Measurements from ENCODE around the gene ERI2.
A peak's percentile ranks its signal among the peaks of the same experiment; 100 is the strongest.

The ERI2 gene, protein sequence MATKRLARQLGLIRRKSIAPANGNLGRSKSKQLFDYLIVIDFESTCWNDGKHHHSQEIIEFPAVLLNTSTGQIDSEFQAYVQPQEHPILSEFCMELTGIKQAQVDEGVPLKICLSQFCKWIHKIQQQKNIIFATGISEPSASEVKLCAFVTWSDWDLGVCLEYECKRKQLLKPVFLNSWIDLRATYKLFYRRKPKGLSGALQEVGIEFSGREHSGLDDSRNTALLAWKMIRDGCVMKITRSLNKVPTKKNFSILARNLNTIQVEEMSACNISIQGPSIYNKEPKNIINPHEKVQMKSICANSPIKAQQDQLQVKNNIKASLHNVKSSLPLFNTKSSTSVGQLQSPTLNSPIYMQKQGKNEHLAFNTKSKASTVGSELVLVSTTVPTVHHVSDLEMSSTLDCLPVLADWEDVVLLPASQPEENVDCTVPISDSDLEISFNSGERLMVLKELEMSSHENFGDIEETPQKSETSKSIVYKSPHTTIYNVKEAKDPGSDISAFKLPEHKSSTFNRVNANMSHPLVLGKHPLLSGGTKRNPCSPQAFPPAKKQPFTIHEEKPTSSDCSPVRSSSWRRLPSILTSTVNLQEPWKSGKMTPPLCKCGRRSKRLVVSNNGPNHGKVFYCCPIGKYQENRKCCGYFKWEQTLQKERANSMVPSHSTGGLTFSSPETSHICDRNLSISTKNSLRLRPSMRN

GRCh38 chr16:20806168-20807050 is at the start of gene ERI2, which contains the start of gene REXO5:
TSS of gene ERI2 (minus strand) at chr16:20806472. CDS start at chr16:20806430, 42 bp downstream.
TSS of gene REXO5 (plus strand) at chr16:20806527. CDS start at chr16:20806954, 427 bp downstream.
- DNase-seq = peak; percentile 84

DNA sequence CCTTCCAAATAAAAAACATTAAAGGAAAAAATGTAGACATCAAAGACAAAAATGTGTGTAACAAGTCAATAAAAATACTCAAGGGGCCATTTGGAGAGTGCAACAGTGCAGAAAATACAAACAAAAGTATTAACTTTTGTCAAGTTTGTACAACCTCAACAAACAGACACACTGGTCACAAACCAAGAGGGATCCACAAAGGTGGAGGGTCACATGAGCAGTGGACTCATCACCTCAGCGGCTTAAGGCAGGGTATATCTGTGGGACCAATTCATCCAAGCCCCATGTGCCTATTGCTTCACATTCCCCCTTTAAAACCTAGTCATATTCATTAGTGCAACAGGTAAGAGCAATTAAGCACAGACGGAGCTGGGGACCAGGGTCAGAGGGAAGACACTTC is 48.7 kb upstream of the ERI2 start:
- no peak for DNase-seq

- DNase-seq = no peak
Observed at GRCh38 chr16:20853981-20854620, 47.8 kb upstream of the ERI2 start.

DNA sequence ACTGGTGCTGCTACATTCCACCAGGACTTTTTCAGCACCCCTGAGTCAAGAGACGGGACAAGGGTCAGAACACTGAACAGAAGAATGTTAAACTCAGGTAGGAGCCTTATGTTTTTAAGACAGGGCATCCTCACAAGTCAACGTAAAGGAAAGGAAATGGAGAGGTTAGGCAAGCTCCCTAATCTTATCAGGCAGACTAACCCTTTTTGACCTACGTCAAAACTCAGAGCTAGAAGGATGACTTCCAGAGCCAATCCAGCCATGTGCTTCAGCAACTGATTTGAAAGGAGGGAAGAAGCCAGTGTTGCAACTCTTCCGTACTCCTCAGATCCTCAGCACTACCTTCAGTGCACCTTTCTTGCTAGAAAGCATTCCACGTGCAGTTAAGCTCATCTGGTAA is 46.9 kb upstream of the ERI2 start:
- DNase-seq = no peak

- DNase-seq = no peak
Observed at GRCh38 chr16:20851601-20852000, 45.3 kb upstream of the ERI2 start.

GRCh38 chr16:20850981-20851380 is 44.7 kb upstream of the ERI2 start:
- no peak for DNase-seq

- DNase-seq = peak; percentile 61
Observed at GRCh38 chr16:20849589-20850390, 43.5 kb upstream of the ERI2 start.

DNA sequence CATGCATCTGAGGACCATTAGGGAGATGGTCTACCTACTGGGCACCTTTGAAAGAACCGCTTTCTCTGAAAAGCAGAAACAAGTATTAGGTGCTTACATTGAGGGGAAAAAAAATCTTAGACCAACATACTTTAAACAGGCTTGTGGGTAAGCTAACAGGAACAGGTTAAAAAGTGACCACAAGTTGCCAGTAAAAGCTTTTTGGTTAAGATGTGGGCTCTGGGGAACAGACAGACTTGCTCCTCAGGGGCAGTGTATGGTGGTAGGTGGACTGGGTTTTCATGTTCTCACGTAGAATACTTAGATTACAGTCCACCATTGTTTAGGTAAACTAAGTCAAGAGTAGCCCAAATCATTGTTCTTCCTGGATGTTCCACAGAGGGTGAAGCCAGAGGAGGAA is 41.3 kb upstream of the ERI2 start:
- DNase-seq = no peak

GRCh38 chr16:20846551-20846950 is 40.3 kb upstream of the ERI2 start:
- no peak for DNase-seq

- DNase-seq = no peak
Observed at GRCh38 chr16:20846030-20846429, 39.8 kb upstream of the ERI2 start.

DNA sequence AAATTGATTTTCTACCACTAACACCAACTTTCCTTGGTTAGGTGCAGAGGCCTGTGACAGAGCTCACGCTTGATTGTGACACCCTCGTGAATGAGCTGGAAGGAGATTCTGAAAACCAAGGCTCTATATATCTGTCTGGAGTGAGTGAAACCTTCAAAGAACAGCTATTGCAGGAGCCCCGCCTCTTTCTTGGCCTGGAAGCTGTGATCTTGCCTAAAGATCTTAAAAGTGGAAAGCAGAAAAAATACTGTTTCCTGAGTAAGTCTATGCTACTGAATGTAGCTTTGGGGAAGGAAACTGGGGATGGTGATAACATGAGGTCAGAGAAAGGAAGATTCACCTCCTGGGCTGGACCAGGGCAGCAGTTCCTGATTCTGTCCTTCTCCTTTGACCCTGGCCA is 38.3 kb upstream of the ERI2 start:
- no peak for DNase-seq

DNA sequence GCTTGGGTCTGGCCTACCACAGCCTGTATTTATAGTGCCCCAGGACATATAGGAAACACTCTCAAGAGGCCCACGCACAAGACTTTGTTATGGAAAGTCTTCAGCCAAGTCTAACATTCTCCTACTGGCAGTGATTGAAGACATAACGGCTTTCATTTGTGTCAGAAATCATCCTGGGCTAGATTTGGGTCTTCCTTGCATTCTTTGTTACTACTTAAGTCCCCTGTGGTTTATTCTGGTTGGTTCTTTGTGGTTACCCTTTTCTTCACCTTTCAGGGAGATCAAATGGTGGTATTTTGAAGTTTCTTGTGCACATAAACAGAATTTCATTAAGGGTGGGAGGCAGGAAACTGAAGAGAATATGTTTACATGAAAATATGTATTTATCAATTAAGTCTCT is 37.8 kb upstream of the ERI2 start:
- DNase-seq = no peak

GRCh38 chr16:20839504-20839903 is 33.2 kb upstream of the ERI2 start:
- no peak for DNase-seq

GRCh38 chr16:20838240-20838639 is 32.0 kb upstream of the ERI2 start:
- DNase-seq = no peak

GRCh38 chr16:20833086-20833485 is 26.8 kb upstream of the ERI2 start:
- DNase-seq = no peak

GRCh38 chr16:20830372-20830771 is 24.1 kb upstream of the ERI2 start:
- no peak for DNase-seq

DNA sequence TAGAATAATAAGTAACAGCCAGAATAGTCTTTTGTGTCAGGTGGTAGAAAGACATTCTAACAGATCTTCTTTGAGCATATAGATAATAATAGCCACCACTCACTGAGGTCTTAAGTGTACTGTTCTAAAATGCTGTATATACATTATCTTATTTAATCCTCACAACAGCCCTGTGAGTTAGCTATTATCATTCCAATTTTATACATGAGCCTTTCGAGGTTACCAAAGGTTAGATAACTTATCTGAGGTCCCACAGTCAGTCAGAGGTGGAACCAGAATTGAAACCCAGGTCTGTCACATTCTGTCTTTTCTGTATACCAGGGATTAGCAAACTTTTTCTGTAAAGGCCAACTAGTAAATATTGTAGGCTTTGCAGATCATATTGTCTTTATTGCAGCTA is 23.3 kb upstream of the ERI2 start:
- DNase-seq = no peak

DNA sequence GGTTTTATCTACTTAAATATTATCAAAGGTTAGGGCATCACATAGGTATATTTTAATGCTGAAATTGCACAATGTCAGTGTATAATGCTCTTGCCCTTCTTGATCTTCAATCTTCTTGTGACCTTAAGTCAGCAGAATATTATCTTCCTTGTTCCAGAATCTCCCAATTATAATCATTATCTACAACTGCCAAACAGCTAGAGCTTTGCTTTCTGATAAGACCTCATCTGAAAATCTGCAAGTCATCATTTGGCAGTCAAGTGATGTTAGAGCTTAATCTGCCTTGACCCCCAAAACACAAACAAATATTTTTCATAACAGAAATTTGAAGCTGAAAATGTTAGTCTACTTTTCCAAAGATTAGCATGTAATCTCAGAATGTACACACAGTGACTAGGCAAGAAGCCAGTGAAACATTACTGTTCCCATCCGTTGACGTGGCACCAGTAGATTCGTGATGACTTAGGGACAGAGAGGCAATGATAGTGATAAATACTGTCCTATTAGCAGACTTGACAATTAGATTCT is 19.8 kb upstream of the ERI2 start:
- DNase-seq = no peak

DNA sequence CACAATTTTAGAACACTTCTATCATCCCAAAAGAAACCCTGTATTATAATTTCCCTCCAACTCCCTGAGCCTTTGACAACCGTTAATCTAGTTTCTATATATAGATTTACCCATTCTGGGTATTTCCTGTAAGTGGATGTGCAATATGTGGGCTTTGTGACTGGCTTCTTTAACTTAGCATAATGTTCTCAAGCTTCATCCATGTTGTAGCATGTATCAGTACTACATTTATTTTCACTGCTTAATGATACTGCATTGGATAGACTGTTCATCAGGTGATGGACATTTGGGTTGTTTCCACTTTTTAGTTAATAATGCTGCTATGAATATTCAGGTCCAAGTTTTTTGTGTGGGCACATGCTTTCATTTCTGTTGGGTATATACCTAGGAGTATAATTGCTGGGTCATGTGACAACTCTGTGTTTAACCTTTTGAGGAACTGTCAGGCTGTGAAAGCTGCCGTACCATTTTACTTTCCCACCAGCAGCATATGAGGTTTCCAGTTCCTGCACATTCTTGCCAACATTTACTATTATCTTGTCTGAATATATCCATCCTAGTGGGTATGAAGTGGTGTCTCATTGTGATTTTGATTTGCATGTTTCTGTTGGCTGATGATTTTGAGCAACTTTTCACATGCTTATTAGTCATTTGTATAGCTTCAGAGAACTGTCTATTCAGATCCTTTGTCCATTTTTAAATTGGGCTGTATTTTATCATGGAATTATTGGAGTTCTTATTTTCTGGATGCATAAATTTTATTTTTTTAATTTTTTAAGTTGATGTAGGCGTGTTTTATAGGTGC is 16.5 kb upstream of the ERI2 start:
- no peak for DNase-seq

DNA sequence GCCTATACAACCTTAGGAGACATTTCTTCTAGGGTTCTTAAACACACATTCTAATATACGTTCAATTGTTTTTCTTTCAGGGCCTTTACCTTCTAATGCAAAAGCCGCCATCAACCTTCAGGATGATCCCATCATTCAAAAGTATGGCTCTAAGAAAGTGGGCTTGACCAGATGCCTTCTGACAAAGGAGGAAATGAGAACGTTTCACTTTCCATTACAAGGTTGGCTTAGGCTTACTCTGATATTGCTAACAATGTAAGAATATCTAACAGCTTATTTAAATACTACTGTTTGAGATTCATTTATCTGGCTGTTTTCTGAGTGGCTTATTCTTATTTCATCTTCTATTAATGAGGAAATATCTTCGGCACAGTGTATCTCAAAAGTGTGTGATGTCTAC is 15.4 kb upstream of the ERI2 start:
- DNase-seq = no peak
